ENCODE measurements around the gene RANGRF.

DNA sequence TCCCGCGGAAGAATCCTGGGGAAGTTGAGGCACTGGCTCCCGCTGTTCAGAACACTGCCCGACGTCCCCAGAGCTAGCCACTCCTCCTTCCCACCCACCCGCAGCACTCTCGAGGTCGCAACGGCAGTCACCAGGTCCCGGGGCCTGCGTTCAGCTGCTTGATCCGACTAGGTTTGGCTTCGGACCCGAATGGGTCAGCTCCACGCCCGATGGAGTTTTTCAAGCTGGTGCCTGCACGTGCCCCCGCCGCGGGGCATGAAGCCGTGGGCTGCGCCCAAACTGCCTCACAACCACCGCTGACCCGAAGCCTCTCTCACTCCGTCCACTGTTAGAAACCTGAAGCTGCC, 38.8 kb downstream of the RANGRF start:
- TF ChIP-seq, protein P1, sequence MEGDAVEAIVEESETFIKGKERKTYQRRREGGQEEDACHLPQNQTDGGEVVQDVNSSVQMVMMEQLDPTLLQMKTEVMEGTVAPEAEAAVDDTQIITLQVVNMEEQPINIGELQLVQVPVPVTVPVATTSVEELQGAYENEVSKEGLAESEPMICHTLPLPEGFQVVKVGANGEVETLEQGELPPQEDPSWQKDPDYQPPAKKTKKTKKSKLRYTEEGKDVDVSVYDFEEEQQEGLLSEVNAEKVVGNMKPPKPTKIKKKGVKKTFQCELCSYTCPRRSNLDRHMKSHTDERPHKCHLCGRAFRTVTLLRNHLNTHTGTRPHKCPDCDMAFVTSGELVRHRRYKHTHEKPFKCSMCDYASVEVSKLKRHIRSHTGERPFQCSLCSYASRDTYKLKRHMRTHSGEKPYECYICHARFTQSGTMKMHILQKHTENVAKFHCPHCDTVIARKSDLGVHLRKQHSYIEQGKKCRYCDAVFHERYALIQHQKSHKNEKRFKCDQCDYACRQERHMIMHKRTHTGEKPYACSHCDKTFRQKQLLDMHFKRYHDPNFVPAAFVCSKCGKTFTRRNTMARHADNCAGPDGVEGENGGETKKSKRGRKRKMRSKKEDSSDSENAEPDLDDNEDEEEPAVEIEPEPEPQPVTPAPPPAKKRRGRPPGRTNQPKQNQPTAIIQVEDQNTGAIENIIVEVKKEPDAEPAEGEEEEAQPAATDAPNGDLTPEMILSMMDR (IDR thresholded peaks at IDR 0.05), result no peak
- TF ChIP-seq POLR2AphosphoS5 (IDR thresholded peaks at IDR 0.05), result no peak
- TF ChIP-seq POLR2A (IDR thresholded peaks at IDR 0.05), result no peak

Data from breast epithelium (tissue), 3 donors.